ENCODE data around the gene TRIM25. TPM values are rescaled to one million over a fixed set of nuclear protein-coding genes. Genes with fewer than 3 reads are reported as not detected.

Gene TRIM25
- total RNA-seq, 1 experiment from 2014 or later = 135 TPM

DNA sequence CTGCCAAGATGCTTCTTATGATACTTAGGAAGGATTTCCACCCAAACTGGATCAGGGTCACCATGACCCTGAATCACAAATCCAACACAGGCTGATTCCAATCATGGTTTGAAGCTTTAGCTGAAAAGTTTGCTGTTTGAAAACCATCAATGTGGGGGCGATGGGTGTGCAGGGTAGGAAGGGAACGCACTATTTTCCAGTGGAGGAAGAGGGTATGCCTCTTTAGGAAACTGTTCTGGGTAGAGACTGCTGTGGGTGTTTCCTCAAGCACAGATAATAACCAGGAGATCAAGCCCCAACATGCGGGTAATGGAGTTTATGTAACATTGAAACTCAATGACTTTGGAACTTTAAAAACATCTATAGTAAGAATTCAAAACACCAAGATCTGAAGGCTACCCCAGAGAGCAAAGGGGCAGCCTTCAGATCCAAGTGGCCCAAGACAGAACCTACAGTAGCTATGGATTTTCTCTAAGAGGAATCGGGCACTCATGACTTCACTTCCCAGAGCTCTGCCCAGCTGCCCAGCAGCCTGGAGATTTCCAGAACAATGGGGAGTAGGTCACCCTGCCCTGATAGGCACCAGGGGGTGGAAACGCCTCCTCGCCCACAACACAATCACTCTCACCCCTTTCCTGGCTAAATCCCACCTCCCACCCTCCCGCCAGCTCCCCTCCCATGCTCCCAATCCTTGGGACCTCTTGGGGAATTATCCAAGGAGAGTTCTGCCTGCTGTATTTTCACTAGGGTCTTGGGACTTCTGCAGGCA is 22.8 kb downstream of the TRIM25 start:
- no TSS peak for BruUV-seq (replicated peaks)

More for the DNA sequence above, 22.8 kb downstream of the TRIM25 start:
- Histone ChIP-seq H3K9me2 (ENCODE audit: insufficient read depth) (no peaks in the 10 kb centered on the region), H3K9ac (ENCODE audit: low read length) (no peak overlapping the region), H3K9me3 (ENCODE audit: control insufficient read depth in 1 of 2, insufficient read depth in 1 of 2, low read depth in 1 of 2, low read length in 2 of 2) (peaks cover 5 to 7% of the 10 kb centered on the region in 2 experiments; a peak in 2 of 4 replicates), H3K4me3 (replicated peaks in 1 of 2; ENCODE audit: low read depth in 1 of 2, low read length in 2 of 2) (no peak overlapping the region), H3K79me2 (ENCODE audit: insufficient read depth, low read length) (no peaks in the 10 kb centered on the region), H4K20me1 (ENCODE audit: insufficient read depth) (no peaks in the 10 kb centered on the region), H2AFZ (ENCODE audit: low read depth, low read length, poor library complexity, severe bottlenecking) (no peak overlapping the region), H3K27ac (ENCODE audit: low read depth, low read length) (no peak overlapping the region), H3K4me2 (ENCODE audit: low read length) (no peak overlapping the region), H3K4me1 (ENCODE audit: control insufficient read depth in 1 of 2, insufficient read depth in 2 of 2, low read length in 2 of 2) (peaks cover 0 to 3% of the 10 kb centered on the region in 2 experiments; a peak in 1 of 4 replicates), H3K27me3 (ENCODE audit: insufficient read depth, low read length) (no peaks in the 10 kb centered on the region), H3K36me3 (ENCODE audit: control insufficient read depth in 1 of 2, insufficient read depth in 2 of 2, low read length in 2 of 2) (peaks cover 41 to 82% of the 10 kb centered on the region in 2 experiments)
- ChIA-PET POLR2A (interaction anchor here (1.8 kb wide), 1 partner anchor 23 kb away, joined by 6 read pairs; the partner anchor contains the start of gene TRIM25), CTCF (no interaction called here), RAD21 (ENCODE audit: low non-redundant PET in 1 of 2, low total read pairs in 2 of 2, uncharacterized antibody in 2 of 2, unreplicated experiment in 2 of 2) (no interaction called here)
- intact Hi-C loops (cut with micrococcal nuclease) = no loop called here
- TF ChIP-seq ATF3 (IDR thresholded peaks at IDR 0.05) = no peak
- TF ChIP-seq MAX (IDR thresholded peaks at IDR 0.05) = no peak
- no peak for TF ChIP-seq CTCF (IDR thresholded peaks at IDR 0.05 in 2 of 3, conservative IDR thresholded peaks at IDR 0.05 in 1 of 3; ENCODE audit: borderline replicate concordance in 1 of 3, insufficient read depth in 1 of 3, low read depth in 2 of 3, low read length in 2 of 3)
- TF ChIP-seq CBX3 (IDR thresholded peaks at IDR 0.05; ENCODE audit: low read depth) = no peak
- no peak for TF ChIP-seq SRF (IDR thresholded peaks at IDR 0.05; ENCODE audit: low read depth)
- TF ChIP-seq YY1 (IDR thresholded peaks at IDR 0.05; ENCODE audit: extremely low read depth, insufficient replicate concordance, low read depth, low read length) = no peak
- no peak for TF ChIP-seq ZNF274 (IDR thresholded peaks at IDR 0.05; ENCODE audit: low read depth, low read length)
- no peak for TF ChIP-seq SP1 (IDR thresholded peaks at IDR 0.05; ENCODE audit: low read depth)
- TF ChIP-seq ELF1 (IDR thresholded peaks at IDR 0.05; ENCODE audit: borderline replicate concordance, low read depth) = no peak
- TF ChIP-seq FOSL1 (IDR thresholded peaks at IDR 0.05; ENCODE audit: low read depth) = no peak
- TF ChIP-seq EZH2phosphoT487 (IDR thresholded peaks at IDR 0.05; ENCODE audit: borderline replicate concordance) = no peak
- TF ChIP-seq, protein P1, sequence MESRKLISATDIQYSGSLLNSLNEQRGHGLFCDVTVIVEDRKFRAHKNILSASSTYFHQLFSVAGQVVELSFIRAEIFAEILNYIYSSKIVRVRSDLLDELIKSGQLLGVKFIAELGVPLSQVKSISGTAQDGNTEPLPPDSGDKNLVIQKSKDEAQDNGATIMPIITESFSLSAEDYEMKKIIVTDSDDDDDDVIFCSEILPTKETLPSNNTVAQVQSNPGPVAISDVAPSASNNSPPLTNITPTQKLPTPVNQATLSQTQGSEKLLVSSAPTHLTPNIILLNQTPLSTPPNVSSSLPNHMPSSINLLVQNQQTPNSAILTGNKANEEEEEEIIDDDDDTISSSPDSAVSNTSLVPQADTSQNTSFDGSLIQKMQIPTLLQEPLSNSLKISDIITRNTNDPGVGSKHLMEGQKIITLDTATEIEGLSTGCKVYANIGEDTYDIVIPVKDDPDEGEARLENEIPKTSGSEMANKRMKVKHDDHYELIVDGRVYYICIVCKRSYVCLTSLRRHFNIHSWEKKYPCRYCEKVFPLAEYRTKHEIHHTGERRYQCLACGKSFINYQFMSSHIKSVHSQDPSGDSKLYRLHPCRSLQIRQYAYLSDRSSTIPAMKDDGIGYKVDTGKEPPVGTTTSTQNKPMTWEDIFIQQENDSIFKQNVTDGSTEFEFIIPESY (IDR thresholded peaks at IDR 0.05; ENCODE audit: extremely low read depth, insufficient replicate concordance, low read length) = no peak
- TF ChIP-seq TCF7L2 (IDR thresholded peaks at IDR 0.05; ENCODE audit: borderline replicate concordance, extremely low read depth, insufficient read depth, insufficient read length) = no peak
- TF ChIP-seq EGR1 (IDR thresholded peaks at IDR 0.05; ENCODE audit: low read depth) = no peak
- DNase-seq (ENCODE audit: low read depth, low spot score) (no peak), ATAC-seq (no peak)

Data from HCT116 (cell line).